GM12878 (cell line): Measurements from ENCODE around the gene ATXN3. TPM values are rescaled to one million over a fixed set of nuclear protein-coding genes. Genes with fewer than 3 reads are reported as not detected.

Source experiments
- CREB1 ChIP-seq: IDR thresholded peaks from 2 replicates; pipeline ENCODE4 v1.6.1; 2012; ENCODE audit warnings: low read depth, mild to moderate bottlenecking, inconsistent platforms
- FOXM1 ChIP-seq: IDR thresholded peaks from 2 replicates; pipeline ENCODE4 v1.6.1; 2012; ENCODE audit warnings: low read depth, mild to moderate bottlenecking, inconsistent platforms, low read length, moderate library complexity
- IRF4 ChIP-seq: IDR thresholded peaks from 2 replicates; pipeline ENCODE4 v1.6.1; 2011; ENCODE audit warnings: low read depth, low read length
- JUND ChIP-seq: IDR thresholded peaks from 2 replicates; pipeline ENCODE4 v1.6.1; 2012; ENCODE audit warnings: low read depth, mild to moderate bottlenecking, low read length, improper control_type of control experiment, moderate library complexity
- KAT2A ChIP-seq: conservative IDR thresholded peaks from 2 replicates; pipeline ENCODE4 v1.6.1; 2011; ENCODE audit warnings: low read depth, low read length; ENCODE audit not compliant: control insufficient read depth
- MEF2A ChIP-seq: IDR thresholded peaks from 2 replicates; pipeline ENCODE4 v1.6.1; 2011; ENCODE audit warnings: low read depth, mild to moderate bottlenecking, low read length, moderate library complexity; ENCODE audit not compliant: insufficient read depth
- POU2F2 ChIP-seq: IDR thresholded peaks from 3 replicates; pipeline ENCODE4 v1.6.1; 2011; ENCODE audit warnings: low read depth, mild to moderate bottlenecking, low read length, borderline replicate concordance
- RELA ChIP-seq: fragments of 450-650 bp; IDR thresholded peaks from 2 replicates; pipeline ENCODE4 v1.8.0; 2014; ENCODE audit warnings: borderline replicate concordance; ENCODE audit not compliant: partially characterized antibody
- TARDBP ChIP-seq: IDR thresholded peaks from 2 replicates; pipeline ENCODE4 v1.6.1; 2016; ENCODE audit warnings: borderline replicate concordance
- TCF12 ChIP-seq: IDR thresholded peaks from 2 replicates; pipeline ENCODE4 v1.6.1; 2011; ENCODE audit warnings: low read depth, mild to moderate bottlenecking, low read length
- polyA plus RNA-seq, 11 experiments: library from polyadenylated mRNA; depleted of rRNA in 4 of 11; unstranded in 6 of 11; stranded (reverse) in 5 of 11; fragments of >200 nt; fragmentation: Nextera tagmentation in 4 of 11; fragmentation: Illumina TruSeq in 1 of 11; extraction: Ambion mirVana in 4 of 11; extraction: Trizol in 1 of 11; gene quantifications; 1 replicate in 1 of 11; 2 replicates in 10 of 11; pipeline versions ENCODE4 v1.2.1 to v1.2.3, GENCODE V29; 2011 to 2016; ENCODE audit warnings: inconsistent platforms in 2 of 11, missing spikeins in 2 of 11, low read depth in 1 of 11
- total RNA-seq, 4 experiments: library from RNA; depleted of rRNA in 3 of 4; stranded (reverse); fragments of >200 nt in 3 of 4; fragmentation: Illumina TruSeq in 1 of 4; extraction: Trizol in 1 of 4; gene quantifications; 2 replicates each; pipeline versions ENCODE4 v1.2.1 to v1.2.3, GENCODE V29; 2013 to 2021
- TF ChIP-seq, protein P1 (sequence below): fragments of 450-650 bp; IDR thresholded peaks from 2 replicates; pipeline ENCODE4 v1.6.1; 2017; ENCODE audit warnings: mild to moderate bottlenecking, low read depth, inconsistent platforms; ENCODE audit not compliant: poor library complexity, severe bottlenecking
- TF ChIP-seq, protein P2 (sequence below): fragments of 450-650 bp; IDR thresholded peaks from 2 replicates; pipeline ENCODE4 v1.6.1; 2017; ENCODE audit warnings: mild to moderate bottlenecking
- TF ChIP-seq, protein P3 (sequence below): IDR thresholded peaks from 2 replicates; pipeline ENCODE4 v1.6.1; 2012; ENCODE audit warnings: low read depth, low read length, improper control_type of control experiment
- TF ChIP-seq, protein P4 (sequence below): fragments of 450-650 bp; formaldehyde crosslinking; IDR thresholded peaks from 2 replicates; pipeline ENCODE4 v1.5.0; 2022; ENCODE audit warnings: mild to moderate bottlenecking, missing genetic modification characterization
- TF ChIP-seq, protein P5 (sequence below): fragments of 450-650 bp; IDR thresholded peaks from 2 replicates; pipeline ENCODE4 v1.6.1; 2017; ENCODE audit warnings: borderline replicate concordance
- TF ChIP-seq, protein P6 (sequence below): IDR thresholded peaks from 2 replicates; pipeline ENCODE4 v1.6.1; 2011; ENCODE audit warnings: mild to moderate bottlenecking, low read depth, low read length, moderate library complexity; ENCODE audit not compliant: insufficient replicate concordance

The ATXN3 gene
- total and polyA plus RNA-seq, 10 of the 15 experiments (the other 5 are each of a cell fraction or from before 2014, with no cell fraction given), result 15.1 to 27.3 (median 19.2) TPM

DNA sequence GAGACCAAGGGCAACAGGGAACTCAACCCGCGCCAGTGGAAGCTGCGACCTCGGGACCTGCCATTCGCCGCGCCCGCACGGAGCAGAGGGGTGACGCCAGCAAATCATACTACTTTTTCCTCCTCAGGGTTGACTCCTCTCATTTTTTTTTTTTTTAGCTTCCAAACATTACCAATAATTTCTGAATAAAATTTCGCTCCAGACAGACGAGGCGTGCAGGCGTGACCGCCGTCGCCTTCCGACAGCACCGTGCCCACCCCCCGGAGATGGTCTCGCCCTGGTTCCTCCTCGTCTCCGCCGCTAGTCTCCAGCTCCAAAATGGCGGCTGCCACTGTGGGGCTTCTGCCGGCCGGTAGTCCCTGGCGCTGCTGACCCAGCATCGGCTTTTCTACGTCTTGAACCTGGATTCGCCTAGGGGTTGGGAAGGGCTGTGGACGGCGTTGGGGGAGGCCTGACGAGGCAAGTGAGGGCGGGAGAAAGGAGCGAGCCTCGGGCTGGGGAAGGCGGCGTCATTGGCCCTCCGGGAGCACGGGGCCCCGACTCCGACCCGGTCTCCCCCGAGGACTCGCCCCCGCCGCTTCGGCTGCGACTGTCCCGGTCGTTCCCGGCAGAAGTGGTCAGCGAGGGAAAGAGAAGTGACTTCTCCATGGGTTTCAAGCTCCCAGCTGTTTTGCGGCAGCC, 15.4 kb upstream of the ATXN3 start, which contains the start of the genes CPSF2 and NDUFB1 (continued):
- TF ChIP-seq RELA, result peak; percentile 63
- 0 out of 2 replicates have a peak, but pooled peaks have one; percentile 41 for TF ChIP-seq TCF12
- TF ChIP-seq KAT2A, result no peak
- TF ChIP-seq, protein P1, sequence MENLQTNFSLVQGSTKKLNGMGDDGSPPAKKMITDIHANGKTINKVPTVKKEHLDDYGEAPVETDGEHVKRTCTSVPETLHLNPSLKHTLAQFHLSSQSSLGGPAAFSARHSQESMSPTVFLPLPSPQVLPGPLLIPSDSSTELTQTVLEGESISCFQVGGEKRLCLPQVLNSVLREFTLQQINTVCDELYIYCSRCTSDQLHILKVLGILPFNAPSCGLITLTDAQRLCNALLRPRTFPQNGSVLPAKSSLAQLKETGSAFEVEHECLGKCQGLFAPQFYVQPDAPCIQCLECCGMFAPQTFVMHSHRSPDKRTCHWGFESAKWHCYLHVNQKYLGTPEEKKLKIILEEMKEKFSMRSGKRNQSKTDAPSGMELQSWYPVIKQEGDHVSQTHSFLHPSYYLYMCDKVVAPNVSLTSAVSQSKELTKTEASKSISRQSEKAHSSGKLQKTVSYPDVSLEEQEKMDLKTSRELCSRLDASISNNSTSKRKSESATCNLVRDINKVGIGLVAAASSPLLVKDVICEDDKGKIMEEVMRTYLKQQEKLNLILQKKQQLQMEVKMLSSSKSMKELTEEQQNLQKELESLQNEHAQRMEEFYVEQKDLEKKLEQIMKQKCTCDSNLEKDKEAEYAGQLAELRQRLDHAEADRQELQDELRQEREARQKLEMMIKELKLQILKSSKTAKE, result peak; percentile 98
- TF ChIP-seq JUND, result peak; percentile 98
- TF ChIP-seq MEF2A, result no peak
- TF ChIP-seq, protein P2, sequence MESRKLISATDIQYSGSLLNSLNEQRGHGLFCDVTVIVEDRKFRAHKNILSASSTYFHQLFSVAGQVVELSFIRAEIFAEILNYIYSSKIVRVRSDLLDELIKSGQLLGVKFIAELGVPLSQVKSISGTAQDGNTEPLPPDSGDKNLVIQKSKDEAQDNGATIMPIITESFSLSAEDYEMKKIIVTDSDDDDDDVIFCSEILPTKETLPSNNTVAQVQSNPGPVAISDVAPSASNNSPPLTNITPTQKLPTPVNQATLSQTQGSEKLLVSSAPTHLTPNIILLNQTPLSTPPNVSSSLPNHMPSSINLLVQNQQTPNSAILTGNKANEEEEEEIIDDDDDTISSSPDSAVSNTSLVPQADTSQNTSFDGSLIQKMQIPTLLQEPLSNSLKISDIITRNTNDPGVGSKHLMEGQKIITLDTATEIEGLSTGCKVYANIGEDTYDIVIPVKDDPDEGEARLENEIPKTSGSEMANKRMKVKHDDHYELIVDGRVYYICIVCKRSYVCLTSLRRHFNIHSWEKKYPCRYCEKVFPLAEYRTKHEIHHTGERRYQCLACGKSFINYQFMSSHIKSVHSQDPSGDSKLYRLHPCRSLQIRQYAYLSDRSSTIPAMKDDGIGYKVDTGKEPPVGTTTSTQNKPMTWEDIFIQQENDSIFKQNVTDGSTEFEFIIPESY, result no peak
- TF ChIP-seq, protein P3, sequence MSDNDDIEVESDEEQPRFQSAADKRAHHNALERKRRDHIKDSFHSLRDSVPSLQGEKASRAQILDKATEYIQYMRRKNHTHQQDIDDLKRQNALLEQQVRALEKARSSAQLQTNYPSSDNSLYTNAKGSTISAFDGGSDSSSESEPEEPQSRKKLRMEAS, result peak; percentile 41; the same call in 1 of the 2 replicates
- TF ChIP-seq FOXM1, result peak; percentile 73; the same call in 1 of the 2 replicates
- TF ChIP-seq CREB1, result peak; percentile 60; the same call in 1 of the 2 replicates
- TF ChIP-seq, protein P4, sequence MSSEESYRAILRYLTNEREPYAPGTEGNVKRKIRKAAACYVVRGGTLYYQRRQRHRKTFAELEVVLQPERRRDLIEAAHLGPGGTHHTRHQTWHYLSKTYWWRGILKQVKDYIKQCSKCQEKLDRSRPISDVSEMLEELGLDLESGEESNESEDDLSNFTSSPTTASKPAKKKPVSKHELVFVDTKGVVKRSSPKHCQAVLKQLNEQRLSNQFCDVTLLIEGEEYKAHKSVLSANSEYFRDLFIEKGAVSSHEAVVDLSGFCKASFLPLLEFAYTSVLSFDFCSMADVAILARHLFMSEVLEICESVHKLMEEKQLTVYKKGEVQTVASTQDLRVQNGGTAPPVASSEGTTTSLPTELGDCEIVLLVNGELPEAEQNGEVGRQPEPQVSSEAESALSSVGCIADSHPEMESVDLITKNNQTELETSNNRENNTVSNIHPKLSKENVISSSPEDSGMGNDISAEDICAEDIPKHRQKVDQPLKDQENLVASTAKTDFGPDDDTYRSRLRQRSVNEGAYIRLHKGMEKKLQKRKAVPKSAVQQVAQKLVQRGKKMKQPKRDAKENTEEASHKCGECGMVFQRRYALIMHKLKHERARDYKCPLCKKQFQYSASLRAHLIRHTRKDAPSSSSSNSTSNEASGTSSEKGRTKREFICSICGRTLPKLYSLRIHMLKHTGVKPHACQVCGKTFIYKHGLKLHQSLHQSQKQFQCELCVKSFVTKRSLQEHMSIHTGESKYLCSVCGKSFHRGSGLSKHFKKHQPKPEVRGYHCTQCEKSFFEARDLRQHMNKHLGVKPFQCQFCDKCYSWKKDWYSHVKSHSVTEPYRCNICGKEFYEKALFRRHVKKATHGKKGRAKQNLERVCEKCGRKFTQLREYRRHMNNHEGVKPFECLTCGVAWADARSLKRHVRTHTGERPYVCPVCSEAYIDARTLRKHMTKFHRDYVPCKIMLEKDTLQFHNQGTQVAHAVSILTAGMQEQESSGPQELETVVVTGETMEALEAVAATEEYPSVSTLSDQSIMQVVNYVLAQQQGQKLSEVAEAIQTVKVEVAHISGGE, result no peak
- no peak for TF ChIP-seq TARDBP
- TF ChIP-seq IRF4, result no peak
- TF ChIP-seq POU2F2, result peak; percentile 94
- TF ChIP-seq, protein P5, sequence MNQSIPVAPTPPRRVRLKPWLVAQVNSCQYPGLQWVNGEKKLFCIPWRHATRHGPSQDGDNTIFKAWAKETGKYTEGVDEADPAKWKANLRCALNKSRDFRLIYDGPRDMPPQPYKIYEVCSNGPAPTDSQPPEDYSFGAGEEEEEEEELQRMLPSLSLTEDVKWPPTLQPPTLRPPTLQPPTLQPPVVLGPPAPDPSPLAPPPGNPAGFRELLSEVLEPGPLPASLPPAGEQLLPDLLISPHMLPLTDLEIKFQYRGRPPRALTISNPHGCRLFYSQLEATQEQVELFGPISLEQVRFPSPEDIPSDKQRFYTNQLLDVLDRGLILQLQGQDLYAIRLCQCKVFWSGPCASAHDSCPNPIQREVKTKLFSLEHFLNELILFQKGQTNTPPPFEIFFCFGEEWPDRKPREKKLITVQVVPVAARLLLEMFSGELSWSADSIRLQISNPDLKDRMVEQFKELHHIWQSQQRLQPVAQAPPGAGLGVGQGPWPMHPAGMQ, result no peak
- TF ChIP-seq, protein P6, sequence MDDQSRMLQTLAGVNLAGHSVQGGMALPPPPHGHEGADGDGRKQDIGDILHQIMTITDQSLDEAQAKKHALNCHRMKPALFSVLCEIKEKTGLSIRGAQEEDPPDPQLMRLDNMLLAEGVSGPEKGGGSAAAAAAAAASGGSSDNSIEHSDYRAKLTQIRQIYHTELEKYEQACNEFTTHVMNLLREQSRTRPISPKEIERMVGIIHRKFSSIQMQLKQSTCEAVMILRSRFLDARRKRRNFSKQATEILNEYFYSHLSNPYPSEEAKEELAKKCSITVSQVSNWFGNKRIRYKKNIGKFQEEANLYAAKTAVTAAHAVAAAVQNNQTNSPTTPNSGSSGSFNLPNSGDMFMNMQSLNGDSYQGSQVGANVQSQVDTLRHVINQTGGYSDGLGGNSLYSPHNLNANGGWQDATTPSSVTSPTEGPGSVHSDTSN, result no peak
